ENCODE data around the gene HEBP1. TPM values are rescaled to one million over a fixed set of nuclear protein-coding genes. Genes with fewer than 3 reads are reported as not detected.
A peak's percentile ranks its signal among the peaks of the same experiment; 100 is the strongest.

HEBP1 gene
- total RNA-seq, 1 experiment from 2014 or later = 6.2 TPM

- ATAC-seq = no peak
- POLR2A ChIA-PET (ENCODE audit: unreplicated experiment) = no interaction called here
- no peaks in the 10 kb centered on the region for H3K27me3 ChIP-seq (ENCODE audit: low read length)
- no peaks in the 10 kb centered on the region for H3K36me3 ChIP-seq (ENCODE audit: low read depth, low read length)
- no peak for TF ChIP-seq EZH2 (IDR thresholded peaks at IDR 0.05; ENCODE audit: low read length, unreplicated experiment)
- TF ChIP-seq EZH2phosphoT487 (IDR thresholded peaks at IDR 0.05; ENCODE audit: borderline replicate concordance, low read length) = no peak
- no peak for TF ChIP-seq CTCF (conservative IDR thresholded peaks at IDR 0.05; ENCODE audit: low read depth, low read length)
- no peaks in the 10 kb centered on the region for H3F3A ChIP-seq (ENCODE audit: low read length, unreplicated experiment)
- no peak overlapping the region for H3K4me3 ChIP-seq (ENCODE audit: low read length)
- H2AFZ ChIP-seq (ENCODE audit: low read length) = no peak overlapping the region
- CTCF ChIA-PET = no interaction called here
- peaks cover 10% of the 10 kb centered on the region for H3K4me1 ChIP-seq (ENCODE audit: insufficient read depth, low read length)
- DNase-seq = no peak
- H3K79me2 ChIP-seq (ENCODE audit: low read length) = no peaks in the 10 kb centered on the region
- no peaks in the 10 kb centered on the region for H4K20me1 ChIP-seq (ENCODE audit: low read length)
- BruUV-seq (replicated peaks) = no TSS peak
- no peak overlapping the region for H3K9ac ChIP-seq (ENCODE audit: low read length)
- no peak overlapping the region for H3K27ac ChIP-seq (ENCODE audit: low read length)
- no peak overlapping the region for H3K4me2 ChIP-seq (ENCODE audit: low read length)
- H3K9me2 ChIP-seq (replicated peaks; ENCODE audit: low read length) = no peaks in the 10 kb centered on the region
- no peaks in the 10 kb centered on the region for H3K9me3 ChIP-seq (ENCODE audit: low read length)
- intact Hi-C loops (cut with micrococcal nuclease) = no loop called here
Observed at GRCh38 chr12:12947902-12948301, 52.2 kb downstream of the HEBP1 start.

GRCh38 chr12:12946686-12947355, 53.2 kb downstream of the HEBP1 start:
- ATAC-seq (peak; percentile 95), DNase-seq (peak; percentile 48)
- Histone ChIP-seq H3K4me2 (ENCODE audit: low read length) (0 out of 2 replicates have a peak overlapping the region, but pooled peaks have one; percentile 2), H3K79me2 (ENCODE audit: low read length) (no peaks in the 10 kb centered on the region), H3F3A (ENCODE audit: low read length, unreplicated experiment) (no peaks in the 10 kb centered on the region), H3K27me3 (ENCODE audit: low read length) (no peaks in the 10 kb centered on the region), H3K4me1 (ENCODE audit: insufficient read depth, low read length) (peaks cover 10% of the 10 kb centered on the region), H3K9me2 (replicated peaks; ENCODE audit: low read length) (no peaks in the 10 kb centered on the region), H3K9ac (ENCODE audit: low read length) (no peak overlapping the region), H3K9me3 (ENCODE audit: low read length) (no peaks in the 10 kb centered on the region), H3K36me3 (ENCODE audit: low read depth, low read length) (no peaks in the 10 kb centered on the region), H3K4me3 (ENCODE audit: low read length) (no peak overlapping the region), H2AFZ (ENCODE audit: low read length) (no peak overlapping the region), H3K27ac (ENCODE audit: low read length) (peak overlapping the region; percentile 41), H4K20me1 (ENCODE audit: low read length) (no peaks in the 10 kb centered on the region)
- POLR2A ChIA-PET (ENCODE audit: unreplicated experiment) = no interaction called here
- intact Hi-C loops (cut with micrococcal nuclease) = no loop called here
- no TSS peak for BruUV-seq (replicated peaks)
- no peak for TF ChIP-seq CTCF (conservative IDR thresholded peaks at IDR 0.05; ENCODE audit: low read depth, low read length)
- TF ChIP-seq EZH2phosphoT487 (IDR thresholded peaks at IDR 0.05; ENCODE audit: borderline replicate concordance, low read length) = no peak
- TF ChIP-seq EZH2 (IDR thresholded peaks at IDR 0.05; ENCODE audit: low read length, unreplicated experiment) = no peak
- CTCF ChIA-PET = no interaction called here

- Histone ChIP-seq H4K20me1 (ENCODE audit: low read length) (no peaks in the 10 kb centered on the region), H3K4me1 (ENCODE audit: insufficient read depth, low read length) (peaks cover 10% of the 10 kb centered on the region), H3K9me2 (replicated peaks; ENCODE audit: low read length) (no peaks in the 10 kb centered on the region), H3K27me3 (ENCODE audit: low read length) (no peaks in the 10 kb centered on the region), H2AFZ (ENCODE audit: low read length) (no peak overlapping the region), H3K4me2 (ENCODE audit: low read length) (no peak overlapping the region), H3K9ac (ENCODE audit: low read length) (no peak overlapping the region), H3F3A (ENCODE audit: low read length, unreplicated experiment) (no peaks in the 10 kb centered on the region), H3K36me3 (ENCODE audit: low read depth, low read length) (no peaks in the 10 kb centered on the region), H3K9me3 (ENCODE audit: low read length) (no peaks in the 10 kb centered on the region), H3K4me3 (ENCODE audit: low read length) (no peak overlapping the region), H3K27ac (ENCODE audit: low read length) (no peak overlapping the region), H3K79me2 (ENCODE audit: low read length) (no peaks in the 10 kb centered on the region)
- intact Hi-C loops (cut with micrococcal nuclease) = no loop called here
- TF ChIP-seq CTCF (conservative IDR thresholded peaks at IDR 0.05; ENCODE audit: low read depth, low read length) (no peak), EZH2 (IDR thresholded peaks at IDR 0.05; ENCODE audit: low read length, unreplicated experiment) (no peak), EZH2phosphoT487 (IDR thresholded peaks at IDR 0.05; ENCODE audit: borderline replicate concordance, low read length) (no peak)
- ATAC-seq (no peak), DNase-seq (no peak)
- BruUV-seq (replicated peaks) = no TSS peak
- ChIA-PET POLR2A (ENCODE audit: unreplicated experiment) (no interaction called here), CTCF (no interaction called here)
Observed at GRCh38 chr12:12945591-12945990, 54.5 kb downstream of the HEBP1 start.

Measured in PC-3 (cell line).